AG04449 (cell line): ENCODE measurements around the gene ATF2.

Experiments used
- CTCF ChIA-PET: fragments of 350-600 bp; formaldehyde crosslinking; extraction: SDS; loops from one replicate; lab custom pipeline; 2021; ENCODE audit warnings: antibody characterized with exemption; lab: Yijun Ruan, JAX
- POLR2A ChIA-PET: fragments of 400-600, 350-600 bp; formaldehyde crosslinking; extraction: SDS; loops from one replicate; lab custom pipeline; 2020; ENCODE audit warnings: antibody characterized with exemption, inconsistent platforms; lab: Yijun Ruan, JAX
- DNase-seq: peaks from one replicate; pipeline ENCODE4 v3.0.0-alpha.2; 2010; ENCODE audit warnings: low read depth, low spot score
- H3K4me3 ChIP-seq: 2 replicates; pipeline ENCODE4 v1.5.1; 2011; ENCODE audit warnings: low read depth, mild to moderate bottlenecking, control low read depth, low read length
- CTCF ChIP-seq: IDR thresholded peaks from one replicate; pipeline ENCODE4 v1.5.1; 2011; ENCODE audit warnings: mild to moderate bottlenecking, moderate library complexity, low read length, control low read depth, inconsistent platforms; ENCODE audit not compliant: insufficient read depth; ENCODE audit errors: missing control alignments

The ATF2 gene

GRCh38 chr2:175170659-175171304, 2.8 kb upstream of the ATF2 start:
- ChIA-PET CTCF (interaction anchor here (0.6 to 1.9 kb wide), 2 partner anchors 10 to 1446 kb away, joined by 3 to 6 read pairs; no protein-coding TSS in a partner anchor), POLR2A (no interaction called here)
- DNase-seq, result no peak
- no peak overlapping the region for H3K4me3 ChIP-seq
- TF ChIP-seq CTCF, result no peak

GRCh38 chr2:175169191-175169590, 1.2 kb upstream of the ATF2 start:
- H3K4me3 ChIP-seq, result peak overlapping the region; percentile 24; the same call in 1 of the 2 replicates
- DNase-seq, result no peak
- CTCF ChIA-PET, result interaction anchor here (0.7 to 1.2 kb wide), 2 partner anchors 9 kb away, joined by 3 read pairs; no protein-coding TSS in a partner anchor
- POLR2A ChIA-PET, result interaction anchor here (0.5 kb wide), 1 partner anchor 42 kb away, joined by 4 read pairs; no protein-coding TSS in a partner anchor
- TF ChIP-seq CTCF, result no peak

DNA sequence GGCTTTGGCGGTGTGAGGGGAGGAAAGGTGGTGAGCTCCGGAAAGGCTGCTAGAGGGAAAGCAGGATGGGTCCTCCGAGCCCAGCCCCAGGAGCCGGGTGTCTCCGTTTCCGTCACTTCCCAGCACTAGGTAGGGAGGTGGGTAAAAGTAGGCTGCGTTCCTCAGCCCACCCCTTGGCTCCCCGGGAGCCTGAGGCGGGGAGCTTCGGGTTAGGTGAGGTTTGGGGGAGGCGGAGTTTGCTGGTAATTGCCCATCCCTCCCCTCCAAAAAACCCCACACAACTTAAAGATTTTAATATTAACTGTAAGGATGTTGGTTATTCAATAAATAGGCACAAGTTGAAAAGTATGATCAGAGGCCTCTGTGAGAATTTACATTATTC, 552 bp upstream of the ATF2 start:
- no peak for DNase-seq
- POLR2A ChIA-PET, result interaction anchor here (0.6 to 1.1 kb wide), 2 partner anchors 12 to 721 kb away, joined by 3 to 4 read pairs; no protein-coding TSS in a partner anchor
- CTCF ChIA-PET, result interaction anchor here (1.2 kb wide), 1 partner anchor 9 kb away, joined by 3 read pairs; no protein-coding TSS in a partner anchor
- no peak for TF ChIP-seq CTCF
- peak overlapping the region; percentile 88 for H3K4me3 ChIP-seq

- DNase-seq, result no peak
- H3K4me3 ChIP-seq, result peak overlapping the region; percentile 100
- ChIA-PET CTCF (interaction anchor here (1.3 kb wide), 1 partner anchor 12 kb away, joined by 5 read pairs; no protein-coding TSS in a partner anchor), POLR2A (interaction anchor here (0.7 kb wide), 1 partner anchor 885 kb away, joined by 5 read pairs; no protein-coding TSS in a partner anchor)
- TF ChIP-seq CTCF, result no peak
These were observed 769 bp downstream of the ATF2 start for GRCh38 chr2:175167076-175167791.

GRCh38 chr2:175166216-175166824, 1.7 kb downstream of the ATF2 start:
- CTCF ChIA-PET, result interaction anchor here (0.9 to 1.3 kb wide), 4 partner anchors 11 to 931 kb away, joined by 3 to 5 read pairs (median 4); no protein-coding TSS in a partner anchor

More at GRCh38 chr2:175166216-175166824, 1.7 kb downstream of the ATF2 start:
- POLR2A ChIA-PET, result no interaction called here
- no peak for TF ChIP-seq CTCF
- peak overlapping the region; percentile 100 for H3K4me3 ChIP-seq
- no peak for DNase-seq
